ENCODE results near the gene SH3GLB2. TPM values are rescaled to one million over a fixed set of nuclear protein-coding genes. Genes with fewer than 3 reads are reported as not detected.

SH3GLB2 gene
- total RNA-seq, 3 donors from 2014 or later = 59.2 to 227 (median 150) TPM

DNA sequence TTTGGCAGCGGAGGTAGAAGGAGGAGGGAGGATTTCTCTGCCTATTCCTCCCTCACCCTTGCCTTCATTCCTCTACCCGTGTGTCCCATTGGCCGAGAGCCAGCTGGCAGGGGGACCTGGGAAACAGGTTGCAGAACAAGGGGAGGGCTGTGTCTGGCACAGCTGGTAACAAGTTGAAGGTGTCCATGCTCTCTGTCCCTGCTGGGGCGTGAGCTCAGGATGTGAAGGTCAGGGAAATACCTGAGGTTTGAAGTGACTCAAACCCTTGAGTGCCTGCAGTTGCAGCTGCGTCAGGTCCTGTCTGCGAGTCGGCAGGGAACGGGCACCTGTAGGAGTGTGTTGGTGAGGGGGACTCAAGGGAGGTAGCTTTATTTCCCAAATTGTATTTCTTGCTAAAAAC lies 24.5 kb upstream of the SH3GLB2 start:
- Histone ChIP-seq H3K9me3 (no peaks in the 10 kb centered on the region), H3K27ac (peak overlapping the region in 1 of 2 donors; percentile 15), H3K4me3 (no peak overlapping the region), H3K27me3 (no peaks in the 10 kb centered on the region), H3K36me3 (peaks cover 9% of the 10 kb centered on the region), H3K4me1 (no peaks in the 10 kb centered on the region)
- peak; percentile 90 to 92 for DNase-seq (ENCODE audit: low spot score in 2 of 2)
- intact Hi-C loops (cut with DNase I; ENCODE audit: low total_unique reads) = no loop called here
- TF ChIP-seq POLR2AphosphoS5 (IDR thresholded peaks at IDR 0.05) = peak; percentile 28 to 58 (median 43)
- no peak for TF ChIP-seq POLR2A (IDR thresholded peaks at IDR 0.05)

DNA sequence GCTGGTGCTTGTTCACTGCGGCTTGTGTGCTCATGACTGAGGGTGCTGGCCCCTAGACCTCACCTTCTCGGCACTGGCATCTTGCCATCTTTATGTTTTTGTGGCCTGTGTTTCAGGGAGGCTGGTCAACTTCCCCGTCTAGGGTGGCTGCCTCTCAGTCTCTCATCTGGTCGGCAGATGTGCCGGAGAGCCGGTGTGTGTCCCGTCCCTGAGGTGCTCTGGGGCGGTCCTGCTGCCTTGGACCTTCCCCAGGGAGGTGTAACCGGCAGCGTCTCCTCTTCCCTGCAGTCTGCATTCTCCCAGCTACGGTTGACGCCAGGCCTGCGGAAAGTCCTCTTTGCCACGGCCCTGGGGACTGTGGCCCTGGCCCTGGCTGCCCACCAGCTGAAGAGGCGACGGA lies 13.9 kb upstream of the SH3GLB2 start:
- Histone ChIP-seq H3K27me3 (no peaks in the 10 kb centered on the region), H3K9me3 (no peaks in the 10 kb centered on the region), H3K4me1 (peaks cover 7 to 13% of the 10 kb centered on the region in 2 donors), H3K27ac (no peak overlapping the region), H3K4me3 (no peak overlapping the region), H3K36me3 (peaks cover 5% of the 10 kb centered on the region)
- no peak for DNase-seq (ENCODE audit: low spot score in 2 of 2)
- intact Hi-C loops (cut with DNase I; ENCODE audit: low total_unique reads) = no loop called here
- TF ChIP-seq CTCF (IDR thresholded peaks at IDR 0.05) (no peak), POLR2AphosphoS5 (IDR thresholded peaks at IDR 0.05) (no peak), POLR2A (IDR thresholded peaks at IDR 0.05) (no peak)

GRCh38 chr9:129040113-129040643 lies 12.0 kb upstream of the SH3GLB2 start:
- Histone ChIP-seq H3K36me3 (peaks cover 5% of the 10 kb centered on the region), H3K9me3 (no peaks in the 10 kb centered on the region), H3K27ac (no peak overlapping the region), H3K4me1 (peaks cover 7 to 13% of the 10 kb centered on the region in 2 donors), H3K27me3 (no peaks in the 10 kb centered on the region), H3K4me3 (no peak overlapping the region)
- no peak for DNase-seq (ENCODE audit: low spot score in 2 of 2)
- TF ChIP-seq POLR2A (IDR thresholded peaks at IDR 0.05) (no peak), POLR2AphosphoS5 (IDR thresholded peaks at IDR 0.05) (no peak), CTCF (IDR thresholded peaks at IDR 0.05) (no peak)
- intact Hi-C loops (cut with DNase I; ENCODE audit: low total_unique reads) = no loop called here

DNA sequence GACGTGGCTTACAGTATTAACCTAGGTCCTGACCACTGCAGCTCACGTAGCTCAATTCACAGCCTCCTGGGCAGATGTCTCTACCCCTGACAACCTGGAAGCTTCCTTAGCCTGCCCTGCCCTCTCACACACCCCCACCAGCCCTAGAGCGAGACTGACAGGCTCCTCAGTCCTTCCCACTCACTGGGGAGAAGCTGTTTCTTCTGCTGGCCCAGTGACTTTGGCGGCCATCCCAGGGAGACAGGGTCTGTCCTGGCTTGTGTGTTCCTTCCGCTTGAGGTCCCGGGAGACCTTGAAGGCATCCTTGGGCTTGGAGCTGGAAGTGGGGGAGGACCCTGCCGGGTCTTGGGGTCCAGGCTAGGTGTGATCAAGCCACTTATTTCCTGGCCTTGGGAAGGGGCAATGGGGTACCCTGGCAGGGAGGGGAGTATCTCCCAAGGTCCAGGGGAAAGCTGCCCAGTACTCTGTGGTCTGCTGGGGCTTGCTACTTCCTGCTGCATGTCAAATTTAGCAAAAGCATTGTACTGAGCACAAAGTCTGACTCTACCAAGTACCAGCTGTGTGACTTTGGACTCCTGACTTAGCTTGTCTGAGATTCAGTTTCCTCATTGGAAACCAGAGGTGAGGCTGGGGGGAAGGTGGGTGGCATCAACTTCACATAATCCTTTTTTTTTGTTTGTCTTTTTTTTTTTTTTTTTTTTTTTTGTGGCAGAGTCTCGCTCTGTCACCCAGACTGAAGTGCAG lies 10.2 kb upstream of the SH3GLB2 start:
- TF ChIP-seq CTCF (IDR thresholded peaks at IDR 0.05) (no peak), POLR2A (IDR thresholded peaks at IDR 0.05) (no peak), POLR2AphosphoS5 (IDR thresholded peaks at IDR 0.05) (no peak)
- H3K27ac ChIP-seq = peak overlapping the region; percentile 22 to 79
- DNase-seq (ENCODE audit: low spot score in 2 of 2) = no peak
- peaks cover 7 to 13% of the 10 kb centered on the region in 2 donors for H3K4me1 ChIP-seq
- no peaks in the 10 kb centered on the region for H3K9me3 ChIP-seq
- intact Hi-C loops (cut with DNase I; ENCODE audit: low total_unique reads) = no loop called here
- peak overlapping the region in 2 of 3 donors; percentile 72 to 94 for H3K4me3 ChIP-seq
- no peaks in the 10 kb centered on the region for H3K27me3 ChIP-seq
- H3K36me3 ChIP-seq = peaks cover 5% of the 10 kb centered on the region

DNA sequence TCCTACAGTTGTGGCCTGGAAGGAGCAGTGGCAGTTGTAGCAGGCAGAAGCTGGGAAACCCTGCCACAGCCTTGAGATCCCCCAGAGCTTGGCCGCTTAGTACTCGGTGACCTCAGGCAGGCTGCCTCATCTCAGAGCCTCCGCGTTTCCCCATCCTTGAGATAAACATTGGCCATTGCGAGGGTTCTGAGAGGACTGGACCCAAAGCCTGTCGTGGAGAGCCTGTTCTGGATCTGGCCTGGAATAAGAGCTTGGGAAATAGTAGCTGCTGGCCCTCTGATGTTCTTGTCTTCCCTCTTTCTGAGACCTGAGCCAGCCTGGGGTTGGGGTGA lies 9.6 kb upstream of the SH3GLB2 start:
- Histone ChIP-seq H3K4me3 (peak overlapping the region; percentile 72 to 94 (median 90)), H3K27me3 (no peaks in the 10 kb centered on the region), H3K36me3 (peaks cover 5% of the 10 kb centered on the region), H3K9me3 (no peaks in the 10 kb centered on the region), H3K27ac (peak overlapping the region; percentile 22 to 79), H3K4me1 (peaks cover 7 to 13% of the 10 kb centered on the region in 2 donors)
- intact Hi-C loops (cut with DNase I; ENCODE audit: low total_unique reads) = no loop called here
- no peak for TF ChIP-seq POLR2A (IDR thresholded peaks at IDR 0.05)
- no peak for TF ChIP-seq POLR2AphosphoS5 (IDR thresholded peaks at IDR 0.05)
- no peak for TF ChIP-seq CTCF (IDR thresholded peaks at IDR 0.05)
- DNase-seq (ENCODE audit: low spot score in 2 of 2) = no peak
